ENCODE results near the gene ZNF835.

- no peak for TF ChIP-seq MAX (IDR thresholded peaks at IDR 0.05)
- no peak for TF ChIP-seq CREB1 (IDR thresholded peaks at IDR 0.05; ENCODE audit: low read depth)
- TF ChIP-seq EP300 (IDR thresholded peaks at IDR 0.05; ENCODE audit: borderline replicate concordance): no peak
These were observed 17.6 kb upstream of the ZNF835 start for GRCh38 chr19:56689198-56689597.
